ENCODE data around the gene TNFRSF21. TPM values are rescaled to one million over a fixed set of nuclear protein-coding genes. Genes with fewer than 3 reads are reported as not detected.

TNFRSF21 gene
- polyA plus RNA-seq, 3 donors = 0.43 to 0.86 (median 0.58) TPM

GRCh38 chr6:47250302-47250701, 59.4 kb downstream of the TNFRSF21 start:
- no peak overlapping the region for H3K4me2 ChIP-seq (replicated peaks; ENCODE audit: extremely low read depth, low read length, poor library complexity, severe bottlenecking)

DNA sequence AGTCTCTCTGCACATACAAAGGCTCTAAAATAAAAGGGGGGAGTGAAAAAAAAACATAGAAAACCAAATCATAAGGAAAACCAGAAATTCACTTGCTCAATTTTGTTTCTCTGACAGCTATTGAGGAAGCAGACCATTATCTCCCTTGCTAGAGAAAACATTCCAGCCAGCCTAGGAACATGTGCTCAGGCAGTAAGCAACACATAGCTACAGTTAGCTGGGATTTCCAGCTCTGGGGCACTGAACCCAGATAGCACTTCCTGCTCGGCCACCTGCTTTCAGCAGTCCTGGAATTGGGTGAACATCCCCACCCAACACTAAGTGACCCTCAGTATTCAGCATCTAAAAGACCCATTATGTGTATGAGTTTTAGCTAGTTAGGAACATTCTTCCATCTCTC, 61.3 kb downstream of the TNFRSF21 start:
- no peaks in the 10 kb centered on the region for H3K27me3 ChIP-seq (ENCODE audit: control insufficient read depth in 2 of 2, insufficient read depth in 2 of 2, low read length in 2 of 2)
- H3K27ac ChIP-seq (ENCODE audit: low read depth in 1 of 2, low read length in 2 of 2) = no peak overlapping the region
- no peaks in the 10 kb centered on the region for H4K20me1 ChIP-seq (ENCODE audit: insufficient read depth, low read length)
- no peaks in the 10 kb centered on the region for H3K36me3 ChIP-seq (replicated peaks in 1 of 2; ENCODE audit: control insufficient read depth in 1 of 2, insufficient read depth in 2 of 2, low read length in 2 of 2)
- H3K36me3 Mint-ChIP-seq = peaks cover 0 to 3% of the 10 kb centered on the region in 2 donors
- WGBS (ENCODE audit: insufficient coverage) = no CpG with 5 or more reads among the region's 1 CpG
- H3K4me1 Mint-ChIP-seq = peaks cover 26% of the 10 kb centered on the region
- no peaks in the 10 kb centered on the region for H3K79me2 ChIP-seq (ENCODE audit: insufficient read depth, low read length)
- no peak for DNase-seq
- intact Hi-C loops (cut with micrococcal nuclease) = loop anchor here (5.0 to 10.0 kb wide), 3 partner anchors 59 to 114 kb away; partner anchors contain the start of gene TNFRSF21 (in 1 of the 2)
- H3K4me3 Mint-ChIP-seq = no peak overlapping the region
- no peak overlapping the region for H3K9ac ChIP-seq (ENCODE audit: insufficient read depth, low read length, poor library complexity, severe bottlenecking)
- no peak overlapping the region for H2AFZ ChIP-seq (ENCODE audit: insufficient read depth, low read depth, low read length, poor library complexity, severe bottlenecking)
- no peaks in the 10 kb centered on the region for H3K9me3 ChIP-seq (replicated peaks in 1 of 2; ENCODE audit: control insufficient read depth in 1 of 2, insufficient read depth in 1 of 2, low read length in 2 of 2)
- peaks cover 0 to 4% (median 3%) of the 10 kb centered on the region in 7 donors for H3K9me3 Mint-ChIP-seq
- TF ChIP-seq, protein P1, sequence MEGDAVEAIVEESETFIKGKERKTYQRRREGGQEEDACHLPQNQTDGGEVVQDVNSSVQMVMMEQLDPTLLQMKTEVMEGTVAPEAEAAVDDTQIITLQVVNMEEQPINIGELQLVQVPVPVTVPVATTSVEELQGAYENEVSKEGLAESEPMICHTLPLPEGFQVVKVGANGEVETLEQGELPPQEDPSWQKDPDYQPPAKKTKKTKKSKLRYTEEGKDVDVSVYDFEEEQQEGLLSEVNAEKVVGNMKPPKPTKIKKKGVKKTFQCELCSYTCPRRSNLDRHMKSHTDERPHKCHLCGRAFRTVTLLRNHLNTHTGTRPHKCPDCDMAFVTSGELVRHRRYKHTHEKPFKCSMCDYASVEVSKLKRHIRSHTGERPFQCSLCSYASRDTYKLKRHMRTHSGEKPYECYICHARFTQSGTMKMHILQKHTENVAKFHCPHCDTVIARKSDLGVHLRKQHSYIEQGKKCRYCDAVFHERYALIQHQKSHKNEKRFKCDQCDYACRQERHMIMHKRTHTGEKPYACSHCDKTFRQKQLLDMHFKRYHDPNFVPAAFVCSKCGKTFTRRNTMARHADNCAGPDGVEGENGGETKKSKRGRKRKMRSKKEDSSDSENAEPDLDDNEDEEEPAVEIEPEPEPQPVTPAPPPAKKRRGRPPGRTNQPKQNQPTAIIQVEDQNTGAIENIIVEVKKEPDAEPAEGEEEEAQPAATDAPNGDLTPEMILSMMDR (IDR thresholded peaks at IDR 0.05) = no peak
- no peak overlapping the region for H3K4me3 ChIP-seq (replicated peaks in 1 of 3; ENCODE audit: low read depth in 2 of 3, low read length in 3 of 3)
- no peak overlapping the region for H3K4me2 ChIP-seq (replicated peaks; ENCODE audit: extremely low read depth, low read length, poor library complexity, severe bottlenecking)
- H3K4me1 ChIP-seq (ENCODE audit: control insufficient read depth in 1 of 2, insufficient read depth in 2 of 2, low read length in 2 of 2) = peaks cover 24 to 31% of the 10 kb centered on the region in 2 donors
- no peaks in the 10 kb centered on the region for H3K27me3 Mint-ChIP-seq (ENCODE audit: low read depth in 3 of 3)
- no peak overlapping the region for H3K27ac Mint-ChIP-seq

More at GRCh38 chr6:47250302-47250701, 59.4 kb downstream of the TNFRSF21 start:
- peaks cover 22% of the 10 kb centered on the region for H3K4me1 Mint-ChIP-seq
- no peaks in the 10 kb centered on the region for H3K79me2 ChIP-seq (ENCODE audit: insufficient read depth, low read length)
- peaks cover 0 to 1% (median 0%) of the 10 kb centered on the region in 3 donors for H3K27me3 Mint-ChIP-seq (ENCODE audit: low read depth in 3 of 3)
- intact Hi-C loops (cut with micrococcal nuclease) = no loop called here
- no peak overlapping the region for H3K9ac ChIP-seq (ENCODE audit: insufficient read depth, low read length, poor library complexity, severe bottlenecking)
- peaks cover 21 to 24% of the 10 kb centered on the region in 2 donors for H3K4me1 ChIP-seq (ENCODE audit: control insufficient read depth in 1 of 2, insufficient read depth in 2 of 2, low read length in 2 of 2)
- TF ChIP-seq, protein P1 (IDR thresholded peaks at IDR 0.05) = no peak
- no peak overlapping the region for H2AFZ ChIP-seq (ENCODE audit: insufficient read depth, low read depth, low read length, poor library complexity, severe bottlenecking)
- no peak overlapping the region for H3K4me3 Mint-ChIP-seq
- no peak overlapping the region for H3K27ac Mint-ChIP-seq
- no peaks in the 10 kb centered on the region for H4K20me1 ChIP-seq (ENCODE audit: insufficient read depth, low read length)
- no peaks in the 10 kb centered on the region for H3K36me3 ChIP-seq (replicated peaks in 1 of 2; ENCODE audit: control insufficient read depth in 1 of 2, insufficient read depth in 2 of 2, low read length in 2 of 2)
- no CpG with 5 or more reads among the region's 1 CpG for WGBS (ENCODE audit: insufficient coverage)
- no peaks in the 10 kb centered on the region for H3K36me3 Mint-ChIP-seq
- H3K9me3 Mint-ChIP-seq = peaks cover 0 to 4% (median 3%) of the 10 kb centered on the region in 7 donors
- no peak overlapping the region for H3K27ac ChIP-seq (ENCODE audit: low read depth in 1 of 2, low read length in 2 of 2)
- no peaks in the 10 kb centered on the region for H3K9me3 ChIP-seq (replicated peaks in 1 of 2; ENCODE audit: control insufficient read depth in 1 of 2, insufficient read depth in 1 of 2, low read length in 2 of 2)
- H3K27me3 ChIP-seq (ENCODE audit: control insufficient read depth in 2 of 2, insufficient read depth in 2 of 2, low read length in 2 of 2) = no peaks in the 10 kb centered on the region
- H3K4me3 ChIP-seq (replicated peaks in 1 of 3; ENCODE audit: low read depth in 2 of 3, low read length in 3 of 3) = no peak overlapping the region
- no peak for DNase-seq
